PFSK-1 (cell line): ENCODE results near the gene ST8SIA1.

Experiments
- POLR2AphosphoS5 ChIP-seq: IDR thresholded peaks from 2 replicates; pipeline ENCODE4 v1.6.1; 2012; ENCODE audit warnings: low read depth, mild to moderate bottlenecking, control low read depth, low read length, moderate library complexity
- SIN3A ChIP-seq: IDR thresholded peaks from 2 replicates; pipeline ENCODE4 v1.6.1; 2012; ENCODE audit warnings: mild to moderate bottlenecking, low read length, moderate library complexity, borderline replicate concordance; ENCODE audit not compliant: insufficient read depth
- TF ChIP-seq, protein P1 (sequence below), 2 experiments: IDR thresholded peaks; 2 replicates each; pipeline versions ENCODE4 v1.6.1 to v1.8.0; 2011 to 2012; ENCODE audit warnings: low read depth in 2 of 2, low read length in 2 of 2, control low read depth in 1 of 2, inconsistent platforms in 1 of 2, mild to moderate bottlenecking in 1 of 2, moderate library complexity in 1 of 2; ENCODE audit not compliant: insufficient read depth in 1 of 2

DNA sequence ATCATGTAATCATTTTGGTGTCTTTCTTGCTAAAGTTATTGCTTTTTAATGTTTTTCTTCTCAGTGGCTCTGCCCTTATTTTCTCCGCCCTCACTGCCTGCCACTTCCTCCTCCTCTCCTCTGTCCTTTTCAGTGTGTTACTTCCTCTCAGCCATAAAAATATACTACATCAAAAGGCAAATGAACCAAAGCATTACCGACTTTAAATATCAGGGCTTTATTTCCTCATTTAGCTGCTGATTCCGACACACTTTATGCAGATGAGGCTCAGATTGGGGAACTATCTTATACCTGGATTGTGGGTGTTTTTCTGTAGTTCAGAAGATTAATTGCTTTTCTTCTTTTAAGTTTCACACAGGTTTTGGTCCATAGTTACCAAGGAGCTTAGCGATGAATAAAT, 170.4 kb downstream of the ST8SIA1 start:
- TF ChIP-seq, protein P1, sequence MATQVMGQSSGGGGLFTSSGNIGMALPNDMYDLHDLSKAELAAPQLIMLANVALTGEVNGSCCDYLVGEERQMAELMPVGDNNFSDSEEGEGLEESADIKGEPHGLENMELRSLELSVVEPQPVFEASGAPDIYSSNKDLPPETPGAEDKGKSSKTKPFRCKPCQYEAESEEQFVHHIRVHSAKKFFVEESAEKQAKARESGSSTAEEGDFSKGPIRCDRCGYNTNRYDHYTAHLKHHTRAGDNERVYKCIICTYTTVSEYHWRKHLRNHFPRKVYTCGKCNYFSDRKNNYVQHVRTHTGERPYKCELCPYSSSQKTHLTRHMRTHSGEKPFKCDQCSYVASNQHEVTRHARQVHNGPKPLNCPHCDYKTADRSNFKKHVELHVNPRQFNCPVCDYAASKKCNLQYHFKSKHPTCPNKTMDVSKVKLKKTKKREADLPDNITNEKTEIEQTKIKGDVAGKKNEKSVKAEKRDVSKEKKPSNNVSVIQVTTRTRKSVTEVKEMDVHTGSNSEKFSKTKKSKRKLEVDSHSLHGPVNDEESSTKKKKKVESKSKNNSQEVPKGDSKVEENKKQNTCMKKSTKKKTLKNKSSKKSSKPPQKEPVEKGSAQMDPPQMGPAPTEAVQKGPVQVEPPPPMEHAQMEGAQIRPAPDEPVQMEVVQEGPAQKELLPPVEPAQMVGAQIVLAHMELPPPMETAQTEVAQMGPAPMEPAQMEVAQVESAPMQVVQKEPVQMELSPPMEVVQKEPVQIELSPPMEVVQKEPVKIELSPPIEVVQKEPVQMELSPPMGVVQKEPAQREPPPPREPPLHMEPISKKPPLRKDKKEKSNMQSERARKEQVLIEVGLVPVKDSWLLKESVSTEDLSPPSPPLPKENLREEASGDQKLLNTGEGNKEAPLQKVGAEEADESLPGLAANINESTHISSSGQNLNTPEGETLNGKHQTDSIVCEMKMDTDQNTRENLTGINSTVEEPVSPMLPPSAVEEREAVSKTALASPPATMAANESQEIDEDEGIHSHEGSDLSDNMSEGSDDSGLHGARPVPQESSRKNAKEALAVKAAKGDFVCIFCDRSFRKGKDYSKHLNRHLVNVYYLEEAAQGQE (IDR thresholded peaks at IDR 0.05; ENCODE audit: insufficient read depth in 1 of 2, low read depth in 2 of 2, low read length in 2 of 2), result no peak
- TF ChIP-seq SIN3A, result no peak
- TF ChIP-seq POLR2AphosphoS5, result no peak
